Fibroblast of lung (primary cell): ENCODE results near the gene PLAGL1. TPM values are rescaled to one million over a fixed set of nuclear protein-coding genes. Genes with fewer than 3 reads are reported as not detected.
A peak's percentile ranks its signal among the peaks of the same experiment; 100 is the strongest.

Experiments used
- DNase-seq, 2 donors: peaks; one replicate each; pipeline versions ENCODE4 v3.0.0 to v3.0.0-alpha.2; 2010; ENCODE audit warnings: low read depth in 2 of 2
- H2AFZ ChIP-seq: 2 replicates; pipeline ENCODE4 v1.5.1; 2012; ENCODE audit warnings: low read length, control low read depth, inconsistent platforms
- H3K27ac ChIP-seq: 2 replicates; pipeline ENCODE4 v1.5.1; 2011; ENCODE audit warnings: low read length, control low read depth; ENCODE audit not compliant: insufficient read depth
- H3K27me3 ChIP-seq: 2 replicates; pipeline ENCODE4 v1.5.1; 2011; ENCODE audit warnings: mild to moderate bottlenecking, low read length; ENCODE audit not compliant: control insufficient read depth, insufficient read depth
- H3K36me3 ChIP-seq: 2 replicates; pipeline ENCODE4 v1.5.1; 2011; ENCODE audit warnings: low read length; ENCODE audit not compliant: control insufficient read depth, insufficient read depth
- H3K4me1 ChIP-seq: 2 replicates; pipeline ENCODE4 v1.5.1; 2011; ENCODE audit warnings: low read length; ENCODE audit not compliant: control insufficient read depth, insufficient read depth; ENCODE audit errors: extremely low read depth
- H3K4me2 ChIP-seq: 2 replicates; pipeline ENCODE4 v1.5.1; 2011; ENCODE audit warnings: low read length, control low read depth; ENCODE audit not compliant: insufficient read depth; ENCODE audit errors: extremely low read depth
- H3K4me3 ChIP-seq, 4 experiments: fragments of 200-600 bp in 1 of 4; sonication (generic) in 1 of 4; replicated peaks in 1 of 4; 2 replicates each; pipeline ENCODE4 v1.5.1; 2011 to 2016; ENCODE audit warnings: low read length in 4 of 4, low read depth in 3 of 4, mild to moderate bottlenecking in 3 of 4, control low read depth in 2 of 4, inconsistent platforms in 1 of 4, mixed read lengths in 1 of 4; ENCODE audit not compliant: insufficient read depth in 1 of 4; ENCODE audit errors: control extremely low read depth in 1 of 4
- H3K79me2 ChIP-seq: 2 replicates; pipeline ENCODE4 v1.5.1; 2012; ENCODE audit warnings: mild to moderate bottlenecking, low read length, inconsistent platforms; ENCODE audit not compliant: control insufficient read depth, insufficient read depth
- H3K9ac ChIP-seq: 2 replicates; pipeline ENCODE4 v1.5.1; 2011; ENCODE audit warnings: mild to moderate bottlenecking, low read length, control low read depth; ENCODE audit not compliant: insufficient read depth
- H3K9me3 ChIP-seq: 2 replicates; pipeline ENCODE4 v1.5.1; 2012; ENCODE audit warnings: low read depth, low read length; ENCODE audit not compliant: control insufficient read depth, insufficient read depth
- H4K20me1 ChIP-seq: 2 replicates; pipeline ENCODE4 v1.5.1; 2011; ENCODE audit warnings: low read length; ENCODE audit not compliant: control insufficient read depth, insufficient read depth; ENCODE audit errors: extremely low read depth
- EZH2 ChIP-seq: IDR thresholded peaks from 2 replicates; pipeline ENCODE4 v1.5.1; 2012; ENCODE audit warnings: low read length, control low read depth, mild to moderate bottlenecking; ENCODE audit errors: missing control alignments
- polyA plus RNA-seq, 2 donors: library from polyadenylated mRNA; depleted of rRNA in 1 of 2; stranded (reverse) in 1 of 2; unstranded in 1 of 2; fragments of >200 nt; gene quantifications; 2 replicates each; pipeline ENCODE4 v1.2.1, GENCODE V29; 2011 to 2012; ENCODE audit warnings: missing spikeins in 1 of 2
- total RNA-seq: library from RNA; depleted of rRNA; stranded (reverse); fragments of >200 nt; gene quantifications from 2 replicates; pipeline ENCODE4 v1.2.1, GENCODE V29; 2014
- TF ChIP-seq, protein P1 (sequence below), 2 donors: IDR thresholded peaks in 1 of 2; conservative IDR thresholded peaks in 1 of 2; 1 replicate in 1 of 2; 2 replicates in 1 of 2; pipeline ENCODE4 v1.5.1; 2011 to 2012; ENCODE audit warnings: low read length in 2 of 2, control low read depth in 1 of 2, inconsistent platforms in 1 of 2, low read depth in 1 of 2, mild to moderate bottlenecking in 1 of 2

PLAGL1 gene
- total and polyA plus RNA-seq, 2 donors (not counting 1 experiment from before 2014, with no cell fraction given), result 11.4 to 24.2 TPM

DNA sequence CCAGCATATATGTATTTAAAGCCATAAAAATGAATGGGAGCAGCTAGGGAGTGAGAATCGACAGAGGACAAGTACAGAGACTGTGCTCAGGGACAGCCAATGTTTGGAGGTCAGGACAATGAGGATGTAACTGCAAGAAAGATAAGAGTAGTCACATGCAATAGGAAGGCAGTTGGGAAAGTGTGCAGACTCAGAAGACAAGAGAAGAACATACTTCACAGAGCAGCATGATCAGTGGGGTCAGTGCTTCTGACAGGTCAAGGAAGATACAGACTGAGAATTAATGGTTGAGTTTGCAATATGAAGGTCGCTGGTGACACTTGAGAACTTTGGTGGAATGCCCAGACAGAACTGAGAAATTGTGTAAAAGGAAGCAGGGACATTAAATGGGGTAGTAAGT, 25.1 kb downstream of the PLAGL1 start:
- no peak for DNase-seq
- Histone ChIP-seq H2AFZ (no peak overlapping the region), H4K20me1 (no peaks in the 10 kb centered on the region), H3K9ac (no peak overlapping the region), H3K9me3 (no peaks in the 10 kb centered on the region), H3K27ac (no peak overlapping the region), H3K4me2 (no peak overlapping the region), H3K27me3 (no peaks in the 10 kb centered on the region), H3K4me3 (no peak overlapping the region), H3K79me2 (no peaks in the 10 kb centered on the region), H3K4me1 (no peaks in the 10 kb centered on the region), H3K36me3 (no peaks in the 10 kb centered on the region)
- TF ChIP-seq, protein P1, sequence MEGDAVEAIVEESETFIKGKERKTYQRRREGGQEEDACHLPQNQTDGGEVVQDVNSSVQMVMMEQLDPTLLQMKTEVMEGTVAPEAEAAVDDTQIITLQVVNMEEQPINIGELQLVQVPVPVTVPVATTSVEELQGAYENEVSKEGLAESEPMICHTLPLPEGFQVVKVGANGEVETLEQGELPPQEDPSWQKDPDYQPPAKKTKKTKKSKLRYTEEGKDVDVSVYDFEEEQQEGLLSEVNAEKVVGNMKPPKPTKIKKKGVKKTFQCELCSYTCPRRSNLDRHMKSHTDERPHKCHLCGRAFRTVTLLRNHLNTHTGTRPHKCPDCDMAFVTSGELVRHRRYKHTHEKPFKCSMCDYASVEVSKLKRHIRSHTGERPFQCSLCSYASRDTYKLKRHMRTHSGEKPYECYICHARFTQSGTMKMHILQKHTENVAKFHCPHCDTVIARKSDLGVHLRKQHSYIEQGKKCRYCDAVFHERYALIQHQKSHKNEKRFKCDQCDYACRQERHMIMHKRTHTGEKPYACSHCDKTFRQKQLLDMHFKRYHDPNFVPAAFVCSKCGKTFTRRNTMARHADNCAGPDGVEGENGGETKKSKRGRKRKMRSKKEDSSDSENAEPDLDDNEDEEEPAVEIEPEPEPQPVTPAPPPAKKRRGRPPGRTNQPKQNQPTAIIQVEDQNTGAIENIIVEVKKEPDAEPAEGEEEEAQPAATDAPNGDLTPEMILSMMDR (conservative IDR thresholded peaks at IDR 0.05 in 1 of 2, IDR thresholded peaks at IDR 0.05 in 1 of 2; ENCODE audit: low read depth in 1 of 2, low read length in 2 of 2), result no peak
- no peak for TF ChIP-seq EZH2

- no peaks in the 10 kb centered on the region for H4K20me1 ChIP-seq
- H3K27ac ChIP-seq, result no peak overlapping the region
- H3K9me3 ChIP-seq, result no peaks in the 10 kb centered on the region
- H3K79me2 ChIP-seq, result no peaks in the 10 kb centered on the region
- H3K9ac ChIP-seq, result no peak overlapping the region
- no peaks in the 10 kb centered on the region for H3K36me3 ChIP-seq
- no peak for DNase-seq
- no peak for TF ChIP-seq EZH2
- TF ChIP-seq, protein P1 (conservative IDR thresholded peaks at IDR 0.05 in 1 of 2, IDR thresholded peaks at IDR 0.05 in 1 of 2; ENCODE audit: low read depth in 1 of 2, low read length in 2 of 2), result no peak
- H3K27me3 ChIP-seq, result no peaks in the 10 kb centered on the region
- H2AFZ ChIP-seq, result no peak overlapping the region
- H3K4me1 ChIP-seq, result no peaks in the 10 kb centered on the region
- H3K4me3 ChIP-seq, result no peak overlapping the region
- no peak overlapping the region for H3K4me2 ChIP-seq
Observed at GRCh38 chr6:143980921-143981320, 27.1 kb downstream of the PLAGL1 start.

DNA sequence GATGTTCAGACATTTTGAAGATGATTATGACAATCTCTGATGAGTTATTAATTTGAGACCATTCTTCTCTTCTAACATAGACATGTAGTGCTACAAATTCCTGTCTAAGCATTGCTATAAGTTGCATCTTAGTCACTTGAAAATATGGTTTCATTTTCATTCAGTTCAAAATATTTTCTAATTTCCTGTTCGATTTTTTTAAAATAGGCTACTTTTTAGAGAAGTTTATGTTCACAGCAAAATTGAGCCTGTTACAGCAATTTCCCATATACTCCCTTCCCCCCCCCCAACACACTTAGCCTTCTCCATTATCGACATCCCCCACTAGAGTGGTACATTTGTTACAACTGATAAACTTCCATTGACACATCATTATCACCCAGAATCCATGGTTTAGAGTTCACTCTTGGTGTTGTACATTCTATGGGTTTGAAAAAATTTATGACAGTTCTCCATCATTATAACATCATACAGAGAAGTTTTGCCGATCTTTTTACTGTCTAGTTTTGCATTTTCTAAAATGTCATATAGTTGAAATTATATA, 31.2 kb downstream of the PLAGL1 start:
- Histone ChIP-seq H3K27ac (no peak overlapping the region), H3K9me3 (no peaks in the 10 kb centered on the region), H3K79me2 (no peaks in the 10 kb centered on the region), H2AFZ (no peak overlapping the region), H3K27me3 (no peaks in the 10 kb centered on the region), H3K4me3 (peak overlapping the region in 1 of 4 experiments; percentile 27), H4K20me1 (no peaks in the 10 kb centered on the region), H3K4me2 (peak overlapping the region; percentile 40), H3K9ac (no peak overlapping the region), H3K36me3 (no peaks in the 10 kb centered on the region), H3K4me1 (no peaks in the 10 kb centered on the region)
- no peak for DNase-seq
- TF ChIP-seq, protein P1 (conservative IDR thresholded peaks at IDR 0.05 in 1 of 2, IDR thresholded peaks at IDR 0.05 in 1 of 2; ENCODE audit: low read depth in 1 of 2, low read length in 2 of 2), result no peak
- TF ChIP-seq EZH2, result no peak
